Kidney (tissue), 2 donors: Measurements from ENCODE around the gene FAM72A. TPM values are rescaled to one million over a fixed set of nuclear protein-coding genes. Genes with fewer than 3 reads are reported as not detected.

ENCODE experiments used
- polyA plus RNA-seq: library from polyadenylated mRNA; stranded (reverse); fragments of 350-450 nt; fragmentation: Illumina TruSeq; extraction: RNeasy Lipid Tissue Mini Kit (QIAGEN cat#74804); gene quantifications from one replicate; pipeline ENCODE4 v1.2.3, GENCODE V29; 2014; ENCODE audit warnings: low read depth, low replicate concordance; ENCODE audit not compliant: insufficient read depth
- total RNA-seq: library from RNA; stranded (reverse); fragmentation: NEBNext Ultra II Directional; extraction: Animal tissue kit (Norgen Biotek cat#: 25700); gene quantifications from one replicate; pipeline ENCODE4 v1.2.1, GENCODE V29; 2021
- donor health status: DM: yes; HTN: yes; CAD: no.

The FAM72A gene
- total and polyA plus RNA-seq, 2 donors from 2014 or later, result 1.8 to 3.4 TPM

Other genes starting within 250 kb of the FAM72A start
- gene RAB7B, start 199.4 kb downstream of the FAM72A start, total RNA-seq, result 2.0 TPM
- 0.73 TPM for gene RAB7B, start 199.4 kb downstream of the FAM72A start, polyA plus RNA-seq
- gene CTSE, start 178.9 kb downstream of the FAM72A start, total RNA-seq, result 1.6 TPM
- gene CTSE, start 178.9 kb downstream of the FAM72A start, polyA plus RNA-seq, result not detected
- gene RHEX, start 149.7 kb downstream of the FAM72A start, total RNA-seq, result 39.5 TPM
- 10.2 TPM for gene RHEX, start 149.7 kb downstream of the FAM72A start, polyA plus RNA-seq
- gene AVPR1B, start 85.5 kb downstream of the FAM72A start, total RNA-seq, result 0.69 TPM
- gene AVPR1B, start 85.5 kb downstream of the FAM72A start, polyA plus RNA-seq, result not detected
- 67.3 TPM for gene SRGAP2, start 702 bp upstream of the FAM72A start, total RNA-seq
- gene SRGAP2, start 702 bp upstream of the FAM72A start, polyA plus RNA-seq, result 11.4 TPM